GM23338 (cell line): ENCODE measurements around the gene NCKAP1. TPM values are rescaled to one million over a fixed set of nuclear protein-coding genes. Genes with fewer than 3 reads are reported as not detected.

Experiments
- ATAC-seq: fragments of 200-7000 bp; cut with Tn5 transposase; 3 replicates; pipeline ENCODE4 v1.9.1; 2020
- DNase-seq: peaks from one replicate; pipeline ENCODE4 v3.0.0-alpha.2; 2015; ENCODE audit warnings: low spot score
- H2AFZ ChIP-seq: fragments of 200-600 bp; sonication (generic); 2 replicates; pipeline ENCODE4 v1.8.0; 2016; ENCODE audit warnings: antibody characterized with exemption, mild to moderate bottlenecking, moderate library complexity
- H3F3A ChIP-seq: fragments of 200-600 bp; sonication (generic); replicated peaks from 2 replicates; pipeline ENCODE4 v1.8.0; 2017; ENCODE audit warnings: antibody characterized with exemption, mixed run types, low read depth
- H3K27ac ChIP-seq: fragments of 200-600 bp; sonication (generic); 2 replicates; pipeline ENCODE4 v1.6.1; 2016; ENCODE audit warnings: low read depth
- H3K27me3 ChIP-seq: fragments of 200-600 bp; sonication (generic); 2 replicates; pipeline ENCODE4 v1.8.0; 2016; ENCODE audit warnings: mild to moderate bottlenecking, mixed run types, moderate library complexity; ENCODE audit not compliant: insufficient read depth
- H3K36me3 ChIP-seq: fragments of 200-600 bp; sonication (generic); 2 replicates; pipeline ENCODE4 v1.8.0; 2016; ENCODE audit warnings: mild to moderate bottlenecking; ENCODE audit not compliant: insufficient read depth
- H3K4me1 ChIP-seq: fragments of 200-600 bp; sonication (generic); 2 replicates; pipeline ENCODE4 v1.8.0; 2016; ENCODE audit warnings: mild to moderate bottlenecking, moderate library complexity; ENCODE audit not compliant: insufficient read depth
- H3K4me2 ChIP-seq: fragments of 200-600 bp; sonication (generic); 2 replicates; pipeline ENCODE4 v1.7.1; 2017; ENCODE audit warnings: mixed run types
- H3K4me3 ChIP-seq: fragments of 200-600 bp; sonication (generic); 2 replicates; pipeline ENCODE4 v1.6.1; 2016; ENCODE audit warnings: mixed run types
- H3K79me2 ChIP-seq: fragments of 200-600 bp; sonication (generic); replicated peaks from 2 replicates; pipeline ENCODE4 v1.8.0; 2017; ENCODE audit warnings: mild to moderate bottlenecking; ENCODE audit not compliant: insufficient read depth
- H3K9me2 ChIP-seq: fragments of 200-600 bp; sonication (generic); 2 replicates; pipeline ENCODE4 v1.8.0; 2017; ENCODE audit not compliant: insufficient read depth
- H4K20me1 ChIP-seq: fragments of 200-600 bp; sonication (generic); replicated peaks from 2 replicates; pipeline ENCODE4 v1.8.0; 2017; ENCODE audit warnings: mild to moderate bottlenecking; ENCODE audit not compliant: insufficient read depth
- H3K27ac Mint-ChIP-seq: 2 replicates; pipeline ENCODE4 v1.8.0; 2020; ENCODE audit warnings: inconsistent platforms, mild to moderate bottlenecking, moderate library complexity, mixed read lengths
- H3K27me3 Mint-ChIP-seq: 3 replicates; pipeline ENCODE4 v1.8.0; 2022; ENCODE audit warnings: low read depth, mild to moderate bottlenecking, moderate library complexity, mixed read lengths, inconsistent platforms; ENCODE audit not compliant: insufficient read depth, poor library complexity
- H3K36me3 Mint-ChIP-seq: 3 replicates; pipeline ENCODE4 v1.8.0; 2021; ENCODE audit warnings: low read depth, mild to moderate bottlenecking, inconsistent platforms, moderate library complexity, mixed read lengths
- H3K4me1 Mint-ChIP-seq: 3 replicates; pipeline ENCODE4 v1.8.0; 2020; ENCODE audit warnings: mild to moderate bottlenecking, inconsistent platforms, mixed read lengths
- H3K4me3 Mint-ChIP-seq: 3 replicates; pipeline ENCODE4 v1.8.0; 2021; ENCODE audit warnings: moderate library complexity, mild to moderate bottlenecking, inconsistent platforms, mixed read lengths
- H3K9me3 Mint-ChIP-seq: 3 replicates; pipeline ENCODE4 v1.8.0; 2020; ENCODE audit warnings: moderate library complexity, mild to moderate bottlenecking, inconsistent platforms, mixed read lengths
- CREB1 ChIP-seq: fragments of 250-450 bp; sonication (Bioruptor Pico); IDR thresholded peaks from 2 replicates; pipeline ENCODE4 v1.5.0; 2020; ENCODE audit warnings: low read depth, mild to moderate bottlenecking, moderate library complexity
- CTCF ChIP-seq, 2 experiments: fragments of 200-600 bp in 1 of 2; sonication (generic) in 1 of 2; conservative IDR thresholded peaks; 2 replicates each; pipeline versions ENCODE4 v1.5.1 to v1.6.1; 2016 to 2017; ENCODE audit warnings: antibody characterized with exemption in 2 of 2, low read depth in 2 of 2, mild to moderate bottlenecking in 2 of 2, moderate library complexity in 1 of 2
- ETS1 ChIP-seq: IDR thresholded peaks from 2 replicates; pipeline ENCODE4 v1.6.1; 2016; ENCODE audit warnings: antibody characterized with exemption
- EZH2 ChIP-seq: fragments of 200-600 bp; sonication (generic); IDR thresholded peaks from one replicate; pipeline ENCODE4 v1.8.0; 2017; ENCODE audit warnings: antibody characterized with exemption, mild to moderate bottlenecking, low read depth; ENCODE audit not compliant: unreplicated experiment
- EZH2phosphoT487 ChIP-seq: fragments of 200-600 bp; sonication (generic); IDR thresholded peaks from one replicate; pipeline ENCODE4 v1.8.1; 2018; ENCODE audit warnings: antibody characterized with exemption; ENCODE audit not compliant: unreplicated experiment
- JUNB ChIP-seq: IDR thresholded peaks from one replicate; pipeline ENCODE4 v1.6.1; 2016; ENCODE audit warnings: antibody characterized with exemption; ENCODE audit not compliant: unreplicated experiment
- NANOG ChIP-seq: IDR thresholded peaks from 2 replicates; pipeline ENCODE4 v1.6.1; 2016; ENCODE audit warnings: antibody characterized with exemption, borderline replicate concordance
- POLR2AphosphoS5 ChIP-seq: IDR thresholded peaks from 2 replicates; pipeline ENCODE4 v1.6.1; 2016; ENCODE audit warnings: antibody characterized with exemption, low read depth
- STAT1 ChIP-seq: IDR thresholded peaks from one replicate; pipeline ENCODE4 v1.6.1; 2016; ENCODE audit warnings: antibody characterized with exemption; ENCODE audit not compliant: unreplicated experiment
- ZNF114 ChIP-seq: fragments of 250-450 bp; sonication (Bioruptor Pico); IDR thresholded peaks from 2 replicates; pipeline ENCODE4 v1.5.0; 2020; ENCODE audit warnings: mild to moderate bottlenecking, moderate library complexity
- ZNF331 ChIP-seq: fragments of 250-450 bp; sonication (Bioruptor Pico); IDR thresholded peaks from 2 replicates; pipeline ENCODE4 v1.5.0; 2020; ENCODE audit warnings: low read depth, mild to moderate bottlenecking, moderate library complexity
- ZNF462 ChIP-seq: fragments of 250-450 bp; sonication (Bioruptor Pico); IDR thresholded peaks from 2 replicates; pipeline ENCODE4 v1.5.0; 2020; ENCODE audit warnings: mild to moderate bottlenecking, moderate library complexity
- polyA plus RNA-seq: library from polyadenylated mRNA; unstranded; fragments of >200 nt; fragmentation: Nextera tagmentation; extraction: Ambion mirVana; gene quantifications from 2 replicates; pipeline ENCODE4 v1.2.1, GENCODE V29; 2016
- total RNA-seq: library from RNA; depleted of rRNA; stranded (reverse); fragments of >200 nt; shearing (Covaris generic); gene quantifications from 2 replicates; pipeline ENCODE4 v1.2.3, GENCODE V29; 2014
- TF ChIP-seq, protein P1 (sequence below): IDR thresholded peaks from one replicate; pipeline ENCODE4 v1.6.1; 2018; ENCODE audit warnings: antibody characterized with exemption; ENCODE audit not compliant: unreplicated experiment

Gene NCKAP1
- total and polyA plus RNA-seq, 2 experiments from 2014 or later = 53.8 to 157 TPM

DNA sequence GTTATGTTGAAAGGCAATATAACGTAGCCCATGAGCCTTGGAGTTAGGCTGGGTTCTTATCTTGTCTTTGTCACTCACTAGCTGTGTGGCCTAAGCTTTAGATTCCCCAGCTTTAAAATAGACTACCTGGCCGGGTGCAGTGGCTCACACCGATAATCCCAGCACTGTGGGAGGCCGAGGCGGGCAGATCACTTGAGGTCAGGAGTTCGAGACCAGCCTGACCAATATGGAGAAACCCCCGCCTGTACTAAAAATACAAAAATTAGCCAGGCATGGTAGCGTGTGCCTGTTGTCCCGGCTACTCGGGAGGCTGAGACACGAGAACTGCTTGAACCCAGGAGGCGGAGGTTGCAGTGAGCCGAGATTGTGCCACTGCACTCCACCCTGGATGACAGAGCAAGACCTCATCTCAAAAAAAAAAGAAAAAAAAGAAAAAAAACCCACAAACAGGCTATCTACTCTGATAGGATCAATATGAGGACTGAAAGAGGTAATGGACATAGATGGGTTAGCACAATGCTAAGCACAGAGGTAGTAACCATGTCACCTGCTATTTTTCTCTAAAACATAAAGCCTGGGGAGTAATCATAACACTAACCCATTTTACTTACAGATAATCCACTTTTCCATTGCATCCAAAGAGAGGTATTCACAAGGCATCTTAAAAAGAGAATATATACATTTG is 43.9 kb downstream of the NCKAP1 start:
- Mint-ChIP-seq H3K27ac (no peak overlapping the region), H3K4me3 (no peak overlapping the region), H3K27me3 (no peaks in the 10 kb centered on the region), H3K9me3 (no peaks in the 10 kb centered on the region), H3K4me1 (0 out of 3 replicates have a peak, but pooled peaks cover 3% of the 10 kb centered on the region), H3K36me3 (peaks cover 51% of the 10 kb centered on the region)
- Histone ChIP-seq H3F3A (no peaks in the 10 kb centered on the region), H4K20me1 (peaks cover 9% of the 10 kb centered on the region; the same call in 1 of the 2 replicates), H3K27ac (no peak overlapping the region), H3K4me1 (no peaks in the 10 kb centered on the region), H3K4me3 (no peak overlapping the region), H2AFZ (no peak overlapping the region), H3K9me2 (no peaks in the 10 kb centered on the region), H3K27me3 (no peaks in the 10 kb centered on the region), H3K36me3 (peaks cover 17% of the 10 kb centered on the region; the same call in 1 of the 2 replicates), H3K79me2 (peaks cover 25% of the 10 kb centered on the region), H3K4me2 (no peak overlapping the region)
- ATAC-seq (no peak), DNase-seq (no peak)
- TF ChIP-seq ZNF462 (CRISPR knock-in tag) = no peak
- TF ChIP-seq STAT1 = no peak
- TF ChIP-seq, protein P1, sequence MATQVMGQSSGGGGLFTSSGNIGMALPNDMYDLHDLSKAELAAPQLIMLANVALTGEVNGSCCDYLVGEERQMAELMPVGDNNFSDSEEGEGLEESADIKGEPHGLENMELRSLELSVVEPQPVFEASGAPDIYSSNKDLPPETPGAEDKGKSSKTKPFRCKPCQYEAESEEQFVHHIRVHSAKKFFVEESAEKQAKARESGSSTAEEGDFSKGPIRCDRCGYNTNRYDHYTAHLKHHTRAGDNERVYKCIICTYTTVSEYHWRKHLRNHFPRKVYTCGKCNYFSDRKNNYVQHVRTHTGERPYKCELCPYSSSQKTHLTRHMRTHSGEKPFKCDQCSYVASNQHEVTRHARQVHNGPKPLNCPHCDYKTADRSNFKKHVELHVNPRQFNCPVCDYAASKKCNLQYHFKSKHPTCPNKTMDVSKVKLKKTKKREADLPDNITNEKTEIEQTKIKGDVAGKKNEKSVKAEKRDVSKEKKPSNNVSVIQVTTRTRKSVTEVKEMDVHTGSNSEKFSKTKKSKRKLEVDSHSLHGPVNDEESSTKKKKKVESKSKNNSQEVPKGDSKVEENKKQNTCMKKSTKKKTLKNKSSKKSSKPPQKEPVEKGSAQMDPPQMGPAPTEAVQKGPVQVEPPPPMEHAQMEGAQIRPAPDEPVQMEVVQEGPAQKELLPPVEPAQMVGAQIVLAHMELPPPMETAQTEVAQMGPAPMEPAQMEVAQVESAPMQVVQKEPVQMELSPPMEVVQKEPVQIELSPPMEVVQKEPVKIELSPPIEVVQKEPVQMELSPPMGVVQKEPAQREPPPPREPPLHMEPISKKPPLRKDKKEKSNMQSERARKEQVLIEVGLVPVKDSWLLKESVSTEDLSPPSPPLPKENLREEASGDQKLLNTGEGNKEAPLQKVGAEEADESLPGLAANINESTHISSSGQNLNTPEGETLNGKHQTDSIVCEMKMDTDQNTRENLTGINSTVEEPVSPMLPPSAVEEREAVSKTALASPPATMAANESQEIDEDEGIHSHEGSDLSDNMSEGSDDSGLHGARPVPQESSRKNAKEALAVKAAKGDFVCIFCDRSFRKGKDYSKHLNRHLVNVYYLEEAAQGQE = no peak
- no peak for TF ChIP-seq ZNF331 (CRISPR knock-in tag)
- TF ChIP-seq EZH2 = no peak
- no peak for TF ChIP-seq NANOG
- no peak for TF ChIP-seq JUNB
- no peak for TF ChIP-seq POLR2AphosphoS5
- no peak for TF ChIP-seq CTCF (conservative IDR thresholded peaks at IDR 0.05; ENCODE audit: low read depth in 2 of 2)
- no peak for TF ChIP-seq CREB1 (CRISPR knock-in tag)
- no peak for TF ChIP-seq EZH2phosphoT487
- TF ChIP-seq ETS1 = no peak
- no peak for TF ChIP-seq ZNF114 (CRISPR knock-in tag)
